Esophagus squamous epithelium (tissue), 4 donors: ENCODE measurements around the gene DNAH14.

Source experiments
- POLR2A ChIP-seq, 4 donors: fragments of 450-650 bp; IDR thresholded peaks; one replicate each; pipeline ENCODE4 v1.6.1; 2017; ENCODE audit warnings: antibody characterized with exemption in 4 of 4, mild to moderate bottlenecking in 4 of 4, moderate library complexity in 3 of 4
- TF ChIP-seq, protein P1 (sequence below), 6 experiments: fragments of 450-650 bp in 4 of 6; fragments of 200-600 bp in 2 of 6; sonication (generic) in 2 of 6; IDR thresholded peaks; one replicate each; pipeline ENCODE4 v1.5.1; 2016 to 2019; ENCODE audit warnings: antibody characterized with exemption in 6 of 6, mild to moderate bottlenecking in 4 of 6, moderate library complexity in 4 of 6

DNA sequence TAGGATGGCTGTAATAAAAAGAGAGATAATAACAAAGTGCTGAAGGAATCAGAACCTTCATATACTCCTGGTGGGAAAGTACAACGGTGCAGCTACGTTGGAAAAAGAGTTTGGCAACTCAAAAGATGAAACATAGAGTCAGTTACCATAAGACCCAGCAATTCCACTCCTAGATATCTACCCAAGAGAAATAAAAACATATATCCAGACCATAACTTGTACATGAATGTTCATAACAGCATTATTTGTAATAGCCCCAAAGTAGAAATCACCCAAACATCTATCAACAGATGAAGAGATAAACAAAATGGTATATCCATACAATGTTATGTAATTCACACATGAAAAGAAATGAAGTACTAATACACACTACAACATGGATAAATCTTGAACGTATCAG is 30.5 kb upstream of the DNAH14 start:
- no peak for TF ChIP-seq POLR2A (IDR thresholded peaks at IDR 0.05)
- TF ChIP-seq, protein P1, sequence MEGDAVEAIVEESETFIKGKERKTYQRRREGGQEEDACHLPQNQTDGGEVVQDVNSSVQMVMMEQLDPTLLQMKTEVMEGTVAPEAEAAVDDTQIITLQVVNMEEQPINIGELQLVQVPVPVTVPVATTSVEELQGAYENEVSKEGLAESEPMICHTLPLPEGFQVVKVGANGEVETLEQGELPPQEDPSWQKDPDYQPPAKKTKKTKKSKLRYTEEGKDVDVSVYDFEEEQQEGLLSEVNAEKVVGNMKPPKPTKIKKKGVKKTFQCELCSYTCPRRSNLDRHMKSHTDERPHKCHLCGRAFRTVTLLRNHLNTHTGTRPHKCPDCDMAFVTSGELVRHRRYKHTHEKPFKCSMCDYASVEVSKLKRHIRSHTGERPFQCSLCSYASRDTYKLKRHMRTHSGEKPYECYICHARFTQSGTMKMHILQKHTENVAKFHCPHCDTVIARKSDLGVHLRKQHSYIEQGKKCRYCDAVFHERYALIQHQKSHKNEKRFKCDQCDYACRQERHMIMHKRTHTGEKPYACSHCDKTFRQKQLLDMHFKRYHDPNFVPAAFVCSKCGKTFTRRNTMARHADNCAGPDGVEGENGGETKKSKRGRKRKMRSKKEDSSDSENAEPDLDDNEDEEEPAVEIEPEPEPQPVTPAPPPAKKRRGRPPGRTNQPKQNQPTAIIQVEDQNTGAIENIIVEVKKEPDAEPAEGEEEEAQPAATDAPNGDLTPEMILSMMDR (IDR thresholded peaks at IDR 0.05) = no peak
